Mesenteric fat pad (tissue), 1 donor: Measurements from ENCODE around the gene CCBE1. TPM values are rescaled to one million over a fixed set of nuclear protein-coding genes. Genes with fewer than 3 reads are reported as not detected.
"Not testable (repeated sequence)": the region's sequence is repeated elsewhere in the genome, so short reads cannot be mapped to it uniquely, and the experiment has no call there.

Experiments used
- DNase-seq: peaks from one replicate; pipeline ENCODE4 v3.0.0-alpha.2; 2020; ENCODE audit warnings: low spot score
- total RNA-seq: library from RNA; stranded (reverse); fragmentation: NEBNext Ultra II Directional; extraction: Animal tissue kit (Norgen Biotek cat#: 25700); gene quantifications from one replicate; pipeline ENCODE4 v1.2.1, GENCODE V29; 2021
- donor health status: DM: yes; HTN: yes; CAD: no.

Gene CCBE1
- total RNA-seq, 1 donor from 2014 or later, result 2.3 TPM

- DNase-seq, result no peak
Observed at GRCh38 chr18:59547581-59548182, 149.5 kb downstream of the CCBE1 start.

GRCh38 chr18:59546188-59546587 is 151.0 kb downstream of the CCBE1 start:
- DNase-seq, result no peak

GRCh38 chr18:59540780-59541179 is 156.4 kb downstream of the CCBE1 start:
- DNase-seq, result no peak

GRCh38 chr18:59540346-59540745 is 156.9 kb downstream of the CCBE1 start:
- DNase-seq, result no peak

GRCh38 chr18:59539108-59539507 is 158.1 kb downstream of the CCBE1 start:
- DNase-seq, result no peak

GRCh38 chr18:59537579-59537978 is 159.6 kb downstream of the CCBE1 start:
- no peak for DNase-seq

GRCh38 chr18:59536166-59536565 is 161.1 kb downstream of the CCBE1 start:
- no peak for DNase-seq

- DNase-seq, result no peak
Observed at GRCh38 chr18:59535055-59535454, 162.2 kb downstream of the CCBE1 start.

- DNase-seq, result no peak
Observed at GRCh38 chr18:59528866-59529265, 168.4 kb downstream of the CCBE1 start.

- DNase-seq, result no peak
Observed at GRCh38 chr18:59520562-59521355, 176.5 kb downstream of the CCBE1 start.

- no peak for DNase-seq
Observed at GRCh38 chr18:59518705-59519104, 178.5 kb downstream of the CCBE1 start.

- no peak for DNase-seq
Observed at GRCh38 chr18:59517446-59518165, 179.6 kb downstream of the CCBE1 start.

- DNase-seq, result no peak
Observed at GRCh38 chr18:59516356-59517155, 180.7 kb downstream of the CCBE1 start.

- not testable (repeated sequence) for DNase-seq
Observed at GRCh38 chr18:59515956-59516355, 181.3 kb downstream of the CCBE1 start.

- no peak for DNase-seq
Observed at GRCh38 chr18:59515147-59515546, 182.1 kb downstream of the CCBE1 start.

- DNase-seq, result no peak
Observed at GRCh38 chr18:59514203-59514602, 183.0 kb downstream of the CCBE1 start.

GRCh38 chr18:59512025-59512755 is 185.0 kb downstream of the CCBE1 start:
- DNase-seq, result no peak

GRCh38 chr18:59509481-59510442 is 187.5 kb downstream of the CCBE1 start:
- no peak for DNase-seq

- DNase-seq, result no peak
Observed at GRCh38 chr18:59505356-59505755, 191.9 kb downstream of the CCBE1 start.
